Coronary artery (tissue), 2 donors: ENCODE results near the gene MRPL12.

Source experiments
- DNase-seq: peaks from one replicate; pipeline ENCODE4 v3.0.0-alpha.2; 2017; ENCODE audit warnings: low spot score
- H3K27ac ChIP-seq, 2 donors: fragments of 200-600 bp; sonication (generic); one replicate each; pipeline ENCODE4 v1.5.1; 2016 to 2019
- H3K4me3 ChIP-seq: fragments of 200-600 bp; sonication (generic); 2 replicates; pipeline ENCODE4 v1.5.1; 2016; ENCODE audit warnings: mild to moderate bottlenecking, moderate library complexity
- TF ChIP-seq, protein P1 (sequence below): fragments of 200-600 bp; sonication (generic); IDR thresholded peaks from one replicate; pipeline ENCODE4 v1.5.1; 2019; ENCODE audit warnings: antibody characterized with exemption

MRPL12 gene

DNA sequence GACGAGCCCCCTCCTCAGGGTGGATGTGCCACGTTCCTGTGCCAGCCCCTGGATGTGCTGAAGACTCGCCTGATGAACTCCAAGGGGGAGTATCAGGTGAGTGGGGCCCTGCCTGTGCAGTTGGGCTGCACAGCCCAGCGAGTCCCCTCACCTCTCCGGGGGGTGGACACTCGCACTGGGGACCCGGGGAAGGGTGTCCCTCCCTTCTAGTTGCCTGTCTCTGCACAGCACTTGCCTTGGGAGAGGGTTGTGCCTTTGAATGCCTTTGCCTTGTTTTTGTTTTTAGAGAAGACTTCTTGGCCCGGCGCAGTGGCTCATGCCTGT, 14.6 kb downstream of the MRPL12 start:
- H3K4me3 ChIP-seq = no peak overlapping the region
- DNase-seq = no peak
- no peak overlapping the region for H3K27ac ChIP-seq
- TF ChIP-seq, protein P1, sequence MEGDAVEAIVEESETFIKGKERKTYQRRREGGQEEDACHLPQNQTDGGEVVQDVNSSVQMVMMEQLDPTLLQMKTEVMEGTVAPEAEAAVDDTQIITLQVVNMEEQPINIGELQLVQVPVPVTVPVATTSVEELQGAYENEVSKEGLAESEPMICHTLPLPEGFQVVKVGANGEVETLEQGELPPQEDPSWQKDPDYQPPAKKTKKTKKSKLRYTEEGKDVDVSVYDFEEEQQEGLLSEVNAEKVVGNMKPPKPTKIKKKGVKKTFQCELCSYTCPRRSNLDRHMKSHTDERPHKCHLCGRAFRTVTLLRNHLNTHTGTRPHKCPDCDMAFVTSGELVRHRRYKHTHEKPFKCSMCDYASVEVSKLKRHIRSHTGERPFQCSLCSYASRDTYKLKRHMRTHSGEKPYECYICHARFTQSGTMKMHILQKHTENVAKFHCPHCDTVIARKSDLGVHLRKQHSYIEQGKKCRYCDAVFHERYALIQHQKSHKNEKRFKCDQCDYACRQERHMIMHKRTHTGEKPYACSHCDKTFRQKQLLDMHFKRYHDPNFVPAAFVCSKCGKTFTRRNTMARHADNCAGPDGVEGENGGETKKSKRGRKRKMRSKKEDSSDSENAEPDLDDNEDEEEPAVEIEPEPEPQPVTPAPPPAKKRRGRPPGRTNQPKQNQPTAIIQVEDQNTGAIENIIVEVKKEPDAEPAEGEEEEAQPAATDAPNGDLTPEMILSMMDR = no peak

DNA sequence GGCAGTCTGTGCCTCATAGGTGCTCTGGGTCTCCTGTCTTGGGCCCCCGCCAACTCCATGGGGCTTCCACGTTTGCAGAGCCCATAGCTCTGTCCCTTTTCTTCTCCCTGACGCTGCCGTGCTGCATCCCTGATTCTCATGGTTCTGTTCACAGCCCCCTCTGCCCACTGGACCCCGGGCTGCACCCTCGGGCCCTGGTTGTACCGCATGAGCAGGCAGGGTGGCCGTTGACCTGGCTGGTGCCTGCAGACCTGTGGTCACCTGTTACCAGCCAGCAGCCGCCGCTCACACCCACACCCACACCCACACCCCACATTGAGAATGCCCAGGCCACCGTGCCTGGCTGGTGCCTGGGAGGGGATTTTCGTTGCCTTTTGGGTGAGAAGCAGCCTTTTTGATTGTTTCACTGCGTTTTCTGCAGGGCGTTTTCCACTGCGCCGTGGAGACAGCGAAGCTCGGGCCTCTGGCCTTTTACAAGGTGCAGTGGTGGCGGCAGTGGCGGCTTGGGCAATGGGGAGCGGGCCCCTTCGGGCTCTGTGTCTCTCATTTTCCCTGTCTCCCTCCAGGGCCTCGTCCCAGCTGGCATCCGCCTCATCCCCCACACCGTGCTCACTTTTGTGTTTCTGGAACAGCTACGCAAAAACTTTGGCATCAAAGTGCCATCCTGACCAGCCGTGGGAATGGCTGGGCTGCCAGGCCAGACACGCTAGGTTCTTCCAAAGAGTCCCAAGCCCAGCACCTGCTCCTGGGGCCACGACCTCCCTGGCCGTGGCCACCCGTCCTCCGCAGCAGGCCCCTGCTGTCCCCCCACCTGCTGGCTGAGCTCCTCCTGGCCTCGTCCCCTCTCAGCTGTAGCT, 16.5 kb downstream of the MRPL12 start:
- Histone ChIP-seq H3K4me3 (no peak overlapping the region), H3K27ac (no peak overlapping the region)
- no peak for DNase-seq
- TF ChIP-seq, protein P1 = no peak

DNA sequence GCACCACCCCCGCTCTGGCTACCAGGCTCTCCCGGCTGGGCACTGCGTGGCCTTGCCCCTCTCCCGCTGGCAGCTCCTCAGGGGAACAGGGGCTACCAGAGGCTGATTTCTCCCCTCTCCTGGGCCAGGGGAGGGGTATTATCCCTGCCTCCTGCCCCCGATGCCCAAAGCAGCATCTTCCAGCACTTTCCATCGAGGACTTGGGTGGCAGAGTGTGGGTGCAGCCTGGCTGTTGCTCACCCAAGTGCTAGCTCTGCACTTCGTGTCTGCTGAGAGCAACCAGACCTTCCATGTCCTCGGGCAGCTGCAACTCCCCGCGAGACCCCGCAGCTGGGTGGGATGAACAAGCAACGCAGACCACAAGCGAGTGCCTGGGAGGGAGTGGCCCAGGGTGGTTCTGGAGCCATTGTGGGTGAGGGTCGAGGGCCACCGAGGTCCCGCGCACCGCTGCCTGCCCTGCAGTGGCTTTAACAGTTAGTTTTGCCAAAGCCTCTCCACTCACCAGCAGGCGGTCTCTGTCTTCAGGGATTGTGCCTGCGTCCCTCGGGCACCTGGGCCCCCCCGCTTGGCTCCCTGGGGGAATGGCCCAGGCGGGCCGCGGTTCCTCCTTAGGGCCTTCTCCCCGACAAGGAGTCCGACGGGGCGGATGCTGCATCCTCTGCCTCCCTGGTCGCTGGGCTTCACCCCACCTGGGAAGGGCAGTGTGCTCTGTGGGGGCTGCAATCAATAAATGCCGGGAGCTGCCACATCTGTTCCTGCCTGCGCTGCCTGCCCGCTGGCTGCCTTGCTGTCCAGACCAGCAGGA, 17.3 kb downstream of the MRPL12 start:
- no peak for DNase-seq
- no peak overlapping the region for H3K4me3 ChIP-seq
- TF ChIP-seq, protein P1 = no peak
- no peak overlapping the region for H3K27ac ChIP-seq

DNA sequence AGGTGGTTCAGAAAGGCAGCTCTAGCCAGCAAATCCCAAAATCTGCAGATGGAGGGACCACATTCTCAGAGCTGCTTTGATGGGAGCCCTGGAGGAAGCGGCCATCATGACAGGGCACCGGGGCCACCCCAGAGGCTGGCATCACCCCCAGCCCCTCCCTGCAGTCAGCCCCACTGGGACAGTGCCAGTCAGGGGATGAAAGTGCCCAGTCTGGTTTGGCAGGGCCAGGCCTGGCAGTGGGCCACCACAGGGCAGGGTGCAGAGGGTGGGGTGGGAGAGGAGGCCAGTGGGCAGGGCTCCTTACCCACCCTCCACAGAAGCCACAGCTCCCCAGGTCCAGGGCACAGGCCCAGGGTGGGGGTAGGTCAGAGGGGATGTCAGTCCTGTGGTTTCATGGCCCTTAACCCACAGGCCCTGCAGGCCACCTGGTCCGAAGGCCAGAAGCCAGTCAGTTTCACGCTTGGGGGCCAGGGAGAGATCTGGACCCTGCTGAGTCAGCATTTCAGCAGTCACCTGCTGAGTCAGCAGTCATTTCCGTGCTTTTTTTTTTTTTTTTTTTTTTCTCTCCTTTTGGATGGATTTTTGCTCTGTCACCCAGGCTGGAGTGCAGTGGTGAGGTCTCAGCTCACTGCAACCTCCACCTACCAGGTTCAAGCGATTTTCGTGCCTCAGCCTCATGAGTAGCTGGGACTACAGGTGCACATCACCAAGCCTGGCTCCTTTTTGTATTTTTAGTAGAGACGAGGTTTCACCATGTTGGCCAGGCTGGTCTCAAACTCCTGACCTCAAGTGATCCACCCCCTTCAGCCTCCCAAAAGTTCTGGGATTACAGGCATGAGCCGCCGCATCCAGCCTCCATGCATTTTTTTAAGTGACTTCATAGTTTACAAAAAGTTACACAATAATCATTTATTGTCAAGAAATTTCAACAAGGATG, 19.3 kb downstream of the MRPL12 start:
- DNase-seq = no peak
- no peak overlapping the region for H3K4me3 ChIP-seq
- H3K27ac ChIP-seq = no peak overlapping the region
- TF ChIP-seq, protein P1 = no peak

DNA sequence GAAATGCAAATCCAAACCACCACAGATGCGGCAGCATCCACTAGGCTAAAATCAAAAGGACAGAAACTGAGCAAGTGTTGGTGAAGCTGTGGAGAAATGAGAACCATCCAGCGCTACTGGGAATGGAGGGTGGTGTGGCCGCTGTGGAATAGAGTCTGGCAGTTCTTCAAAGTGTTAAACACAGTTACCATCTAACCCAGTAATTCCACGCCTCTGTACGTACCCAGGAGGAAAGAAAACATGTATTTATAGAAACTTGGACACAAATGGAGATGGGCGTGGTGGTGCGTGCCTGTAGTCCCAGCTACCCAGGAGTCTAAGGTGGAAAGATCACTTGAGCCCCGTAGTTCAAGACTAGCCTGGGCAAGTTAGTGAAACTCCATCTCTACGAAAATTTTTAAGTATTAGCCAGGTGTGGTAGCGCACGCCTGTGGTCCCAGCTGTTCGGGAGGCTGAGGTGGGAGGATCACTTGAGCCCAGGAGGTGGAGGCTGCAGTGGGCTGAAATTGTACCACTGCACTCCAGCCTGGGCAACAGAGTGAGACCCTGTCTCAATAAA, 20.6 kb downstream of the MRPL12 start:
- DNase-seq = no peak
- TF ChIP-seq, protein P1 = no peak
- Histone ChIP-seq H3K27ac (no peak overlapping the region), H3K4me3 (no peak overlapping the region)

DNA sequence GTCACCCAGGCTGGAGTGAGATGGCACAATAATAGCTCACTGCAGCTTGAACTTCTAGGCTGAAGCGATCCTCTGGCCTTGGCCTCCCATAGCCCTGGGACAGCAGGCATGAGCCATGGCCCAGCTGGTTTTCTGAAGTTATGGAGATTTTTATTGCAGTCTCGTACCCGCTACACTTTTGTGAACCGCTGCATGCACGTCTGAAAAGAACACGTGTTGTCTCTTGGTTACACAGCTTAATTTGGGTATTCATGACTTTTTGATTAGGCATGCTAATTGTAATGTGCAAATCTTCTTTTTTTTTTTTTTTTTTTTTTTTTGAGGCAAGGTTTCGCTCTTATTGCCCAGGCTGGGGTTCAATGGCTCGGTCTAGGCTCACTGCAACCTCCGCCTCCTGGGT, 22.3 kb downstream of the MRPL12 start:
- H3K27ac ChIP-seq = no peak overlapping the region
- no peak for DNase-seq
- H3K4me3 ChIP-seq = no peak overlapping the region
- TF ChIP-seq, protein P1 = no peak
